Measurements from ENCODE around the gene KAZN.

The KAZN gene

GRCh38 chr1:14629363-14630014 is 31.0 kb downstream of the KAZN start:
- no peak for TF ChIP-seq CTCF (IDR thresholded peaks at IDR 0.05; ENCODE audit: low read depth, low read length)
- no peak overlapping the region for H3K4me3 ChIP-seq (ENCODE audit: low read depth, low read length)

GRCh38 chr1:14630986-14631385 is 32.5 kb downstream of the KAZN start:
- TF ChIP-seq CTCF (IDR thresholded peaks at IDR 0.05; ENCODE audit: low read depth, low read length) = no peak
- H3K4me3 ChIP-seq (ENCODE audit: low read depth, low read length) = no peak overlapping the region

DNA sequence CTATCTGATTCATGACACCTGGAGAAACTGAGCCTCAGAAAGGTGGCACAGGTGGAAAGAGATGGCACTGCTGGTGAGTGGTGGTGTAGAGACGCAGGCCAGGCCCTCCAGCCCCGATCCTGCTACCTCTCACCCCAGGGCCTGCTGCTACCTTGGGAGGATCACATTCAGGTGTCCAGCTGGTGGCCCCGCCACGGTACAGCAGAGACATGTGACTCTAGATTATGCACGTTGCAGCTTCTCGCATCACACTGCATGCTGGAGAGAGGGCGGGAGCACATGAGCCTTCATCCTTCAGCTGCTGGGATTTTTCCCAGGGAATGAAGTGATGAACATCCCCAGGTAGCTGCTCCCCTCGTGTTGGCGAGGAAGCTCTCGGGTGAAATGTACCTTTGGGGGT is 32.9 kb downstream of the KAZN start:
- no peak for TF ChIP-seq CTCF (IDR thresholded peaks at IDR 0.05; ENCODE audit: low read depth, low read length)
- no peak overlapping the region for H3K4me3 ChIP-seq (ENCODE audit: low read depth, low read length)

DNA sequence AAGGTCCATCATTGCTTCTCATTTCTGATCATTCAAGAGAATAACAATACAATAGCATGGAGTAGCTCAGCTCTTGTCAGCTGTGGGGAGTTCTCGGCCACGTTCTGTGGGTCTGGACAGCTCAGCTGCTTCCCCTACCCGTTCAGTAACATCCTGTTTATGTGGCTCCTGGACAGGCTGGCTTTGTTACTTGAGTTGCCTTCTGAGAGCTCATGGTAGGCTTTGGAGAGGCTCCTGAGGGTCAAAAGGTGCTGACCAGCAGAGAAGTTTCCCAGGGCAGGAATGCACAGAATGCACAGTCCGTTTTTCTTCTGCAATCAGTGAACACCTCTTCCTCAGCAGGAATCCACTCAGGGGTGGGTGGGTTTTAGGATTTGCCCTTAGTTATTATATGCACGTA is 36.0 kb downstream of the KAZN start:
- no peak for TF ChIP-seq CTCF (IDR thresholded peaks at IDR 0.05; ENCODE audit: low read depth, low read length)
- no peak overlapping the region for H3K4me3 ChIP-seq (ENCODE audit: low read depth, low read length)

- H3K4me3 ChIP-seq (ENCODE audit: low read depth, low read length) = no peak overlapping the region
- TF ChIP-seq CTCF (IDR thresholded peaks at IDR 0.05; ENCODE audit: low read depth, low read length) = no peak
These were observed 36.9 kb downstream of the KAZN start for GRCh38 chr1:14635421-14635820.

- no peak for TF ChIP-seq CTCF (IDR thresholded peaks at IDR 0.05; ENCODE audit: low read depth, low read length)
- H3K4me3 ChIP-seq (ENCODE audit: low read depth, low read length) = no peak overlapping the region
These were observed 38.6 kb downstream of the KAZN start for GRCh38 chr1:14636897-14637632.

DNA sequence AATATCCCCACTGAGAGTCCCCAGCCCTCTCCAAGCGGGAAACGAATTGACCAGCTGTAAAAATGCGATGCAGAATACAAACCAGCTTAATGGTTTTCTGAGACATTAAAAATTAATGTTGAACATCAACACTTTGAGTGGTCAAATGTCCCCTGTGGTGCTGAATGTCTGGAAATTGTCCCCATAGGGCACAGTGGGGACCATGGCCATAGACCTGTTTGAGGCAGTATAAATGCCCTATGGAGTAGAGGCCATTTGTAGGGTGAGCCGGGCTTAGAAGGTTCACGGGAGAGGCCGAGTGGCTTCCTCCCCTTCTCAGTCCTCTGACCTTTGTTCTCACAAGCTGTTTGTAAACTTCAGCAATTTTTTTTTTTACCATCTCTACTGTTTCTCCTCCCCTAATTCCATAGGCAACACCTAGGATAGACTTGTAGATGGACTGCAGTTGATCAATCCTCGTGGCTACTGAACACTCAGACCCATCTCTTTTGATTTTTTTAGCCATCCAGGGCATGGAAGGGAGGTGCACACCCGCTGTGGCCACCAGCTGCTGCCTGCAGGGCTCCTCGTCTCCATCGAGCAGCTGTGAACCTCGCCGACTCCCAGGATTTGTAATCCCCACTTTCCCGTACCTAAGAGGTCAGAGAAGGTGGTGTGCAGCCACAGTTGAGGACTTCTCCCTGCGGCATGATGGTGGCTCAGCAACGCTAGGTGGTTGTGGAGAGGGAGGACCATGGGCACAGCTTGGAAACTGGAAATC is 41.0 kb downstream of the KAZN start:
- H3K4me3 ChIP-seq (ENCODE audit: low read depth, low read length) = no peak overlapping the region
- TF ChIP-seq CTCF (IDR thresholded peaks at IDR 0.05; ENCODE audit: low read depth, low read length) = no peak
